ENCODE results near the gene DDX56. TPM values are rescaled to one million over a fixed set of nuclear protein-coding genes. Genes with fewer than 3 reads are reported as not detected.

DDX56 gene
- total RNA-seq, 1 donor from 2014 or later = 75.6 TPM

GRCh38 chr7:44549457-44549856 lies 24.3 kb downstream of the DDX56 start:
- Histone ChIP-seq H3K9me3 (ENCODE audit: insufficient read depth, low read depth, low read length) (no peaks in the 10 kb centered on the region), H3K79me2 (ENCODE audit: insufficient read depth, low read length) (no peaks in the 10 kb centered on the region), H3K27ac (ENCODE audit: low read depth, low read length) (no peak overlapping the region), H3K4me1 (ENCODE audit: insufficient read depth, low read length) (no peaks in the 10 kb centered on the region), H3K4me2 (ENCODE audit: low read length) (no peak overlapping the region), H4K20me1 (ENCODE audit: insufficient read depth, low read length) (no peaks in the 10 kb centered on the region), H3K36me3 (ENCODE audit: insufficient read depth, low read length) (no peaks in the 10 kb centered on the region), H2AFZ (ENCODE audit: low read depth, low read length) (no peak overlapping the region), H3K27me3 (ENCODE audit: insufficient read depth, low read length) (peaks cover 3% of the 10 kb centered on the region), H3K9ac (ENCODE audit: low read length) (no peak overlapping the region), H3K4me3 (ENCODE audit: insufficient read depth, low read depth, low read length) (no peak overlapping the region)
- peaks cover 2% of the 10 kb centered on the region for H3K27me3 Mint-ChIP-seq (ENCODE audit: low read depth, unreplicated experiment)
- no peak for FAIRE-seq
- H3K36me3 Mint-ChIP-seq (ENCODE audit: low read depth, unreplicated experiment) = no peaks in the 10 kb centered on the region
- no peak overlapping the region for H3K4me3 Mint-ChIP-seq (ENCODE audit: unreplicated experiment)
- H3K27ac Mint-ChIP-seq (ENCODE audit: unreplicated experiment) = no peak overlapping the region
- H3K4me1 Mint-ChIP-seq (ENCODE audit: low read depth, unreplicated experiment) = no peaks in the 10 kb centered on the region
- DNase-seq (ENCODE audit: low read depth) = no peak
- no peaks in the 10 kb centered on the region for H3K9me3 Mint-ChIP-seq (ENCODE audit: unreplicated experiment)
- TF ChIP-seq EZH2 (IDR thresholded peaks at IDR 0.05; ENCODE audit: insufficient read depth, low read length) = no peak

GRCh38 chr7:44548893-44549292 lies 24.8 kb downstream of the DDX56 start:
- Histone ChIP-seq H3K4me3 (ENCODE audit: insufficient read depth, low read depth, low read length) (no peak overlapping the region), H3K4me2 (ENCODE audit: low read length) (no peak overlapping the region), H3K9ac (ENCODE audit: low read length) (no peak overlapping the region), H3K27me3 (ENCODE audit: insufficient read depth, low read length) (peaks cover 3% of the 10 kb centered on the region), H3K36me3 (ENCODE audit: insufficient read depth, low read length) (no peaks in the 10 kb centered on the region), H4K20me1 (ENCODE audit: insufficient read depth, low read length) (no peaks in the 10 kb centered on the region), H3K79me2 (ENCODE audit: insufficient read depth, low read length) (no peaks in the 10 kb centered on the region), H3K27ac (ENCODE audit: low read depth, low read length) (no peak overlapping the region), H3K4me1 (ENCODE audit: insufficient read depth, low read length) (no peaks in the 10 kb centered on the region), H3K9me3 (ENCODE audit: insufficient read depth, low read depth, low read length) (no peaks in the 10 kb centered on the region), H2AFZ (ENCODE audit: low read depth, low read length) (no peak overlapping the region)
- peaks cover 4% of the 10 kb centered on the region for H3K27me3 Mint-ChIP-seq (ENCODE audit: low read depth, unreplicated experiment)
- no peaks in the 10 kb centered on the region for H3K9me3 Mint-ChIP-seq (ENCODE audit: unreplicated experiment)
- no peaks in the 10 kb centered on the region for H3K36me3 Mint-ChIP-seq (ENCODE audit: low read depth, unreplicated experiment)
- H3K27ac Mint-ChIP-seq (ENCODE audit: unreplicated experiment) = no peak overlapping the region
- TF ChIP-seq EZH2 (IDR thresholded peaks at IDR 0.05; ENCODE audit: insufficient read depth, low read length) (no peak), CTCF (IDR thresholded peaks at IDR 0.05; ENCODE audit: insufficient read depth, low read depth, low read length) (no peak)
- DNase-seq (ENCODE audit: low read depth) (no peak), FAIRE-seq (no peak)
- no peak overlapping the region for H3K4me3 Mint-ChIP-seq (ENCODE audit: unreplicated experiment)
- H3K4me1 Mint-ChIP-seq (ENCODE audit: low read depth, unreplicated experiment) = no peaks in the 10 kb centered on the region

- TF ChIP-seq CTCF (IDR thresholded peaks at IDR 0.05; ENCODE audit: insufficient read depth, low read depth, low read length) = no peak
- no peak for TF ChIP-seq EZH2 (IDR thresholded peaks at IDR 0.05; ENCODE audit: insufficient read depth, low read length)
- H3K4me2 ChIP-seq (ENCODE audit: low read length) = peak overlapping the region; percentile 50
- no peaks in the 10 kb centered on the region for H3K36me3 ChIP-seq (ENCODE audit: insufficient read depth, low read length)
- no peak overlapping the region for H3K27ac ChIP-seq (ENCODE audit: low read depth, low read length)
- no peak overlapping the region for H3K27ac Mint-ChIP-seq (ENCODE audit: unreplicated experiment)
- no peaks in the 10 kb centered on the region for H3K79me2 ChIP-seq (ENCODE audit: insufficient read depth, low read length)
- no peak overlapping the region for H2AFZ ChIP-seq (ENCODE audit: low read depth, low read length)
- H4K20me1 ChIP-seq (ENCODE audit: insufficient read depth, low read length) = no peaks in the 10 kb centered on the region
- DNase-seq (ENCODE audit: low read depth) (no peak), FAIRE-seq (no peak)
- H3K27me3 ChIP-seq (ENCODE audit: insufficient read depth, low read length) = peaks cover 3% of the 10 kb centered on the region
- no peaks in the 10 kb centered on the region for H3K36me3 Mint-ChIP-seq (ENCODE audit: low read depth, unreplicated experiment)
- no peaks in the 10 kb centered on the region for H3K4me1 ChIP-seq (ENCODE audit: insufficient read depth, low read length)
- H3K4me3 ChIP-seq (ENCODE audit: insufficient read depth, low read depth, low read length) = no peak overlapping the region
- no peak overlapping the region for H3K9ac ChIP-seq (ENCODE audit: low read length)
- H3K4me1 Mint-ChIP-seq (ENCODE audit: low read depth, unreplicated experiment) = no peaks in the 10 kb centered on the region
- H3K9me3 Mint-ChIP-seq (ENCODE audit: unreplicated experiment) = no peaks in the 10 kb centered on the region
- H3K9me3 ChIP-seq (ENCODE audit: insufficient read depth, low read depth, low read length) = no peaks in the 10 kb centered on the region
- no peak overlapping the region for H3K4me3 Mint-ChIP-seq (ENCODE audit: unreplicated experiment)
- H3K27me3 Mint-ChIP-seq (ENCODE audit: low read depth, unreplicated experiment) = peaks cover 6% of the 10 kb centered on the region
Measured at GRCh38 chr7:44547536-44548231, 26.0 kb downstream of the DDX56 start.
